Activated T-helper 9 cell treated with anti-CD3 and anti-CD28 coated beads, Interleukin-2, amount 50 U/mL, for 16 hours (primary cell): ENCODE measurements around the gene C10orf143.
"Not testable (repeated sequence)": the region's sequence is repeated elsewhere in the genome, so short reads cannot be mapped to it uniquely, and the experiment has no call there.

ENCODE experiments used
- DNase-seq: peaks from one replicate; pipeline ENCODE4 v3.0.0-alpha.2; 2020; ENCODE audit warnings: low read depth

Gene C10orf143

DNA sequence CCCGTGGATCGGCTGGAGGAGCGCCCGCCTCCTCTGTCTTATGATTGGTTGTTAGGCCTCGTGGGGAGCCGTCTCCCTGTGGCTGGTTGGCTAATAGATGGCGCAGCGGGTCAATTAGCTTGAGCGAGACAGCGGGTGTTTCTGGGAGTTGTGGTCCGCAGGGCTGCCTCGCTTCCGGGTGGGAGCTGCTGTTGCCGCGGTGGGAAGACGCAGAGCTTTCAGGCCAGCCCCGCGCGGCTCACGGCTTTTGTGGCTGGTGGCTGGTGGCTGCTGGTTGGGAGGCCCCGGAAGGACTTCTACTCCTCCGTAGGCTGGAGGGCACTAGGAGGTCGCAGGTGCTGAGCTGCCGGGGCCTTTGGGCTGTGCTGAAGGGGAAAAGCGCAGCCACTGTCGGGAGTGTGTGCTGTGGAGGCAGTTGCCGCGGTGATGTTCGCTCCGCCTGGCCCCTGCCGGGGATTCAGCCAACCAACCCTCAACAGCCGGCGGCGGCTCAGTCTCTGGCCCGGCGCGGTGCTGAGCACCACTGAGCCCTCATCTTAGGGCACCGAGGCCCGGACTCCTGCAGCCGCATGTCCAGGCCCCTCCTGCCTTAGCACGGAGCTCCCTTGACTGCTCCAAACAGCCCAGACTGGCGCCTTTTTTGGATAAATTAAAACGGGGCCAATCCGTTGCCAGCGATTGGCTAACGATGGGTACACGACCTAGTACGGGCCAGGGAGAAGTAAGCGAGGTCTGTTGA, 652 bp upstream of the C10orf143 start:
- DNase-seq = peak; percentile 90

DNA sequence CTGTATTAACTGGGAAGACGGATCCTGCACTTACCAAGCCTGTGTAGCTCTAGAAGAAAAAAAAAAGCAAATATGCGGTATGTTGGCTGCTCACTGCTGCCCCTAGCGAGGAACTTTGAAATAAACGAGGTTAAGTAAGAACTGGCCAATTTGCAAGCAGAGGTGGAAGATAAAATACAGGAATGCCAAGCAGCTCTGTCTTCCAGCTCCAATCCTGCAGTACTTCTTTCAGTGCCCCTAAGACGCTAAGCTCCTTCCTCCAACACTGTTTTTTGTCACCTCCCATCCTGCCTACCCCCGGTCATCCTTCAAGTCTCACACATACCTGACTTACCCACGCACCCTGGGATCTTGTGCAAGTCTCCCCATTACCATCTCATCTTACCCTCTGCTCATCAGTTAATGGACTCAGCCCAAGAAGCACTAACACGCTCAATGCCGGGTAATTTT, 809 bp downstream of the C10orf143 start:
- DNase-seq = peak; percentile 49

DNA sequence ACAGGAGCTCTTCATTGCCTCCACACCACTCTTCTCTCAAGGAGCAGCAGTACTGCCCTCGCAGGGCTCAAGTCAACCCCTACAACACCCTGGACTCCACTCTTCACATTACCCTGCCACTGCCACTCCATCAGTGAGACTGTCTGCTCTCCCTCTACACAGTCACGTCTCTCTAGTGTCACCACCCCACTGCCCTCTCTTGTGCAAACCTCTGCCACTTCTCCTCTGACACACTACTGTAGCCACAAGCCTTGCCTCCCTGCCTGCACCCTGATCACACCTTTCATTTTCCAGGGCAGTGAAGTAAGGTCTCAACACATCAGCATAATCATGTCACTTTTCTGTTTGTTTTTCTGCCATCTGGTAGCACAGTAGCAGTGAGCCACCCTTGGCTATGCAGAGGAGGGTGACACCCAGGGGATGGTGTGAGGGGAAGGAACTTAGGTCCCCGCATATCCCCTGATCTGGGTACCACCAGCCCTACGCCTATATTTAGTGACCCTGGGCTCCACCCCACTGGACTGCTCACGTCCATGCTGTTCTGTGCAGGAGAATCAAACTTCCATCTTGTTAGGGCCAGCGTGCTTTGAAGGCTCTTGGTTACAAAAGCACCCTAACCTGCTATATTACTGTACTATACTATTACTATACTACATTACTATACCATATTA, 1.6 kb downstream of the C10orf143 start:
- no peak for DNase-seq

DNA sequence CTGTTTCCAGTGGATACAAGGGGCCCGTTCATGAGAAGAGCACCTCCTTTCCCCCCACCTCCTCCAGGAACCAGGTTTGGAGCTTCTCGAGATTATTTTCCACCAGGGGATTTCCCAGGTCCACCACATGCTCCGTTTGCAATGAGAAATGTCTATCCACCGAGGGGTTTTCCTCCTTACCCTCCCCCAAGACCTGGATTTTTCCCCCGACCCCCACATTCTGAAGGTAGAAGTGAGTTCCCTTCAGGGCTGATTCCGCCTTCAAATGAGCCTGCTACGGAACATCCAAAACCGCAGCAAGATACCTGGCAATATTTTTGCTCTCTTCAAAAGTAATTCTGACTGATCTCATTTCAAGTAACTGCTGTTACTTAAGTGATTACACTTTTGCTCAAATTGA, 2.5 kb downstream of the C10orf143 start:
- DNase-seq = not testable (repeated sequence)

DNA sequence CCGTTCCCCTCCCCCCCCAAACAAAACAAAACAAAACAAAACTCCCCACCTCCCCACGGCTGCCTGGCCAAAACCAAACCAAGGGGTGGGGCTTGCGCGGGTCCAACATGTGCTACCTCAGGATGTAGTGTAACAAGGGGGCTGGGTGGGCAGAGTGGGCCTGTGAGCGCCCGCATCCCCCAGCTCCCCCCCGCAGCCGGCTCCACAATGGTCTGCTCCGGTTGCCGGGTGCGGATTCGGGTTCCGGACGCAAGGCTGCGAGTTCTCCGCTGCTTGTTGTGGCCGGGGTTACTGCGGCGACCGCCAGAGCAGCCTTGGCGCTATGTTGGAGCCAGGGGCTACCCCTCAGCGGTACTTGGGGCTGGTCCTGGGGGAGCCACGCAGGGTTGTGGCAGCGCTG, 4.9 kb downstream of the C10orf143 start:
- no peak for DNase-seq

DNA sequence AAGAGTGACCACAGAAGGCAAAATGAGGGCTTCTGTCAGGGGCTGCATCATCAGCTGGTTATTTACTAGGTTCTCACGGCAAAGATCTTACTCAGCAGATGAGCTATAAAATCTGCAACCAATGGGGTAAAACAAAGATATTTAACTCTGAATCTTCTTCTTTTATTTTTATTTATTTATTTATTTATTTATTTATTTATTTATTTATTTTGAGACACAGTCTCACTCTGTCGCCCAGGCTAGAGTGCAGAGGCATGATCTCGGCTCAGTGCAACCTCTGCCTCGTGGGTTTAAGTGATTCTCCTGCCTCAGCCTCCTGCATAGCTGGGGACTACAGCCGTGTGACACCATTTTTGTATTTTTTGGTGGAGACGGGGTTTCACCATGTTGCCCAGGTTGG, 11.3 kb downstream of the C10orf143 start:
- DNase-seq = no peak

DNA sequence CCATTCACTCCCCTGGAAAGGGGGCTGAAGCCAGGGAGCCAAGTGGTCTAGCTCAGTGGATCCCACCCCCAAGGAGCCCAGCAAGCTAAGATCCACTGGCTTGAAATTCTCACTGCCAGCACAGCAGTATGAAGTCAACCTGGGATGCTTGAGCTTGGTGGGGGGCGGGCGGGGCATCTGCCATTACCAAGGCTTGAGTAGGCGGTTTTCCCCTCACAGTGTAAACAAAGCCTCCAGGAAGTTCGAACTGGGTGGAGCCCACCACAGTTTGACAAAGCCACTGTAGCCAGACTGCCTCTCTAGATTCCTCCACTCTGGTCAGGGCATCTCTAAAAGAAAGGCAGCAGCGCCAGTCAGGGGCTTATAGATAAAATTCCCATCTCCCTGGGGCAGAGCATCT, 20.1 kb downstream of the C10orf143 start:
- not testable (repeated sequence) for DNase-seq

DNA sequence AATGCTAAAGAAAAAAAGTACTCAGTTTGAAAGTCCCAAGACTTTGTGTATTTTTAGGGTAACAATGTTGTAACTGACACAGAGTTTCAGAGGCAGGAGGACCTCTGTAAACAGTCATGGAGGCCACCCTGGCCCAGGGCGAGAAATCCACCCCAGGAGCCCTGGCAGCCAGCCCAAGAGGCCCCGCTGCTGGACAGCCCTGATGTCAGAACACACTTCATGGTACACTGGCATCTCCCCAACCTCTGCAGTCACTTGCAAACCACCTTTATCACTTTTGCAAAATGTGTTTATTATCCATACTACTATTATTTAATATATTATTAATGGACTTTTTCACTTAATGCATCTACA, 30.2 kb downstream of the C10orf143 start:
- DNase-seq = no peak

DNA sequence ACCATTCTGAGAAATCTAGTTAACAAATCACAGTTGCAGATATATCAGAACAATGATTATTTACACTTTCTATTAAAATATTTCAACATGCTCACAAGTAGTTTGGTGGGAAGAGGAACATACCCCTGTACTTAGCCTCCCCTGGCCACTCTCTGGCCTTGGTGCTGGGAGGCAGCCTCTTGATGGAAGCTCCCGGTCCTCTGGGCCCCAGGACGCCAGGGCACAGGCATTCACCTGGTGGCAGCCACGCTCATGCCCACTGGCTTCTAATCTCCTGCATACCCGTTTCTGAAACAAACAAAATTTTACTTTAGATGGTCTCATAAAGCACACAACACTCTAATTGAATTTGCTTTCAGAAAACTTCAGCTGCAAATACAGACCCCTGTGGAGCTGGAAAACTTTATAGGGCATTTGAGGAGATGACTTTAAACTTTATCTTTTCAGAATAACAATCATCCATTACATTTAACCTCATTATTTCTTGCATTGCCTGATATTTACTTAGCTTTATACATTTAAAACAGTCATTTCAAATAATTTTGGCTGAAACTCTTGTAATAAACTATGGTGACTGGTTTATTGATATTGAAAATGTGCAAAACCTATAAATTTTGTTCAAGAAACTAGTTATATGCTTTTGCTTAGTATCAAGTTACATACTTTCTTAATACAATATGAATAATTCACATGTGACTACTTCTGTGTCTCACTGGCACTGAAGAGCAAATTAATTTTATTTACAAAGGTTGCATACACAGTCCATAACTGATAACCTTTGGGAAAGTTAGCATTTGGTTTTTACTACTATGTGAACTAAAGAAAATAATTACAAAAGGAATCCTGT, 30.8 kb downstream of the C10orf143 start:
- DNase-seq = no peak

DNA sequence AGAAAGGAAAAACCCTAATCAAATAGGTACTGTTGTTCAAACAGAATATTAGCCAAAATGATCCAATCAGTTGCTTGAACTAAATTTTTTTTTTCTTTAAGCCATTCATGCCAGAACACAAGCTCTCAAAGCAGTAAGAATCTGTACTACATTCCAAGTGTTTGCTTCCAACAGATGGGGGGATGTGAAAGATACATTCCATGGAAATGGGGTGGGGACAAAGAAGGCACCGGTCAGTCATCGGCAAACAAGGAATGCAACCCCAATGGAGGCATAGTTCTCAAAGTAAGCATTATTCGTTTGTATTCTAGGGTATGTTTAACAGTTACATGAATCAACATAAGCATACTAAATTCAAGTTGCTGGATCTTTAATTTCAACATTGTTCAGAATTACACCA, 32.5 kb downstream of the C10orf143 start:
- no peak for DNase-seq

DNA sequence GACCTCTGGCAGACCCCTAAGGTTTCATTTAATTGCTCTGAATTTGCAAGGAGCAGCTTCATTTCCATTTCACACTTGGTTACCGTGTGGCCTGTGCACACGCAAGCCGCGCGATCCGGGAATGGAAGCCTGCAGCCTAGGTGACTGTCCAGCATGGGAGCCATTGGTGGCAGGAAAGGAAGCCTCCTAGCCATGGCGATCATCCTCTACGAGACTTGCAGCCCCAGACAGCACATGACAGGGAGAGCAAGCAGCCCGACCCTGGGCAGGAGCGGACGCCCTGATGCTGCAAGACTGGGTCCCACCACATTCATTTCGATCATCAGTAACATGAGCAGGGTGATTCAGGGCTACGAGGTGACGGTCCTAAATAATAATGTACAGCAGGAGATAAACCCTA, 33.9 kb downstream of the C10orf143 start:
- no peak for DNase-seq

DNA sequence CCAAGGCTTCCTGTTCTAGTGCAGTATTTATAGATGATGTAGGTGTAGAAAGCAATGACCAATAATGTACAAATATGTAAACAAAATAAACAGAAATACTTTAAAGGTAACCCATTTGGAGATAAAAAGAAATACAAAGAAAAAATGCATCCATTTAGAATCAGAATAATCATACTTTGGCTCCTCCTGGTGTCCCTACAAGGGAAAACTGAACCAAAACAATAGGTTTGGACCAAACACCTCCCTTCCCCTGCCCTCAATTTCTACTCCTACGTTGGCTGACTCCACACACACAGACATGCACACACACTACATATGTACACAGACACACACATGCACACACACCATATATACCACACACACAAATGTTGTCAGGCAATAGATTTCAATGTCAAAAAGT, 36.0 kb downstream of the C10orf143 start:
- no peak for DNase-seq

DNA sequence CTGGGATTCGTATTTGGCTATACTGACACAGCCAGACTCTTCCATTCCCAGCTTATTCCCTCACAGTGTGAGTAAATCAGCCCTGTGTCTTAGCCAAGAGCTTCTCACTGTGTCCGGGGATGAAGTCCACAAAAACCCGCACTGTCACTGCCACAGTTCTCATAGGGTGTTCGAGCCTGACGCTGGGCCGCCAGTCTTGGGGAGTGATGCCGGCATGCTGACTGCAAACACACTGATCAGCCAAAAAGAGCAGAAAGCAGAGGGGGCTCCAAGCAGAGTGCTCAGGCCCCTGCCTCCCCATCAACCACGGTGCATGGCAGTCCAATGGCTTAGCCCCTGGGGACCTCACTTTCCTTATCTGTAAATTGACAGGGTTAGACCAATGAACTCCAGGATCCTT, 36.7 kb downstream of the C10orf143 start:
- no peak for DNase-seq

DNA sequence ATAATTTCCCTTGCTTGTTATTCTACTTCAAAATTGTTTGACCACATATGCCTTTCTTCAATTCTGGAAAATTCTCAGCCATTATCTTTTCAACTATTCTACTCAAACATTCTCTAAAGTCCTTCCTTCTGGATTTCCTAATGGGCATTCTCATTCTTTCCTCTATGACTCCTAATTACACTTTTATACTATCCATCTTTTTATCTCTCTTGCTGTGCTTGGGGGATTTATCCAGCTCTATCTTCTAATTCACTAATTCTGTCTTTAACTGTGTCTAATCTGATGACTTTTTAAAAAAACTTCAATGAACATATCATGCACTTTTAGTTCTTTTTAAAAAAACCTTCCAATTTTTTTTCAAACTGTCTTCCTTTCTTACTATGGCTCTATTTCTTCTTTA, 38.4 kb downstream of the C10orf143 start:
- DNase-seq = no peak

DNA sequence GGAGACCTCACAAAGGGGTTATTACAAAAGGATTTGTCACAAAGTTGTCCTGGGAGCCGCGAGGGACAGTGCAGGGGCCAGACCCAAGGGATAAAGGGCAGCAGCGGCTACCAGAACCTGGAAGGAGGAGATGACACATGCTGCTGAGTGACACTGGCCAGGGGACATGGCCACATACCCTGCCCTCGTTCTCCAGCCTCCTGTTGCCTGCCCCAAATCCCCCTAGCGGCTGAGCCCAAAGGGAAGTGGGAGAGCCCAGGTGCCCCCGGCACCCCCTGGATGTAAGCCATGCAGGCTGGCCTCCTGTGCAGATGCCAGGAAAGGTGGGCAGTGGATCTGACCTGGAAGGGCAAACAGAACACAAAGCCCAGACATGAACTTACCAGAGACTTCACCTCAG, 42.7 kb downstream of the C10orf143 start:
- no peak for DNase-seq

DNA sequence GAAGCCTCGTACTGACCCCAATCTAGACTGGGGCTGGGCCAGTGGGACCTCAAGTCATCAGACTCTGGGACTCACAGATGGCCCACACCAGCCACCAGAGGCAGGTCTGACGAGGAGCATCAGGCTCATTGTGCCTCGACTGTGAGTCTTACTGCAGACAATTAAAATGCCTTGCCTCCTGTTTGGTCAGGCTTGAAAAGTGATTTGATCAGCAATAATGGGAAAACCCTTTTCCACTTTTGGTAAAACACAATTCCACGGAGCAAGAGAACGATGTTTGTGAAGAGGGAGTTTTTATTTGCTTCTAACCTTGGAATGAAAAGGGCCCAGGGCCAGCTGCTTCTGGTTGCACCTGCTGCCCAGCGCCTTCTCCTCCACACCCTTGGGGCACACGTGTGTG, 43.9 kb downstream of the C10orf143 start:
- DNase-seq = no peak

DNA sequence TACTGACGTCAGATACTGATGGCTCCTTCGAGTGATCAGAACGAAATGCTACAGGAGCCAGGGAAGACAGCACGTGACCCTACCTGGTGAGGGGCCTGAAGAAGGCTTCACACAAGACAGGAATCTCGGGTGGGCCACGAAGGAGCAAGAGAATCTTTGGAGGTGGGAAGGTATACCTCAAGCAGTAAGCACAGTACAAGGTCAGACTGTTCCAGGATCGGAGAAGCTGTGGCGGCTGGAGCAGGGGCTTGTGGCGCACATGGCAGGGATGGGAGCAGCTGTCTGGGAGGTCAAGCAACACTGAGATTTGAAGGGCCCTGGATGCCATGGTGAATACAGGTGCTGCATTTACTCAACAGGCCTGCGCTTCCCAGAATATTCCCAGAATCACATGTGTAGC, 45.4 kb downstream of the C10orf143 start:
- DNase-seq = no peak

DNA sequence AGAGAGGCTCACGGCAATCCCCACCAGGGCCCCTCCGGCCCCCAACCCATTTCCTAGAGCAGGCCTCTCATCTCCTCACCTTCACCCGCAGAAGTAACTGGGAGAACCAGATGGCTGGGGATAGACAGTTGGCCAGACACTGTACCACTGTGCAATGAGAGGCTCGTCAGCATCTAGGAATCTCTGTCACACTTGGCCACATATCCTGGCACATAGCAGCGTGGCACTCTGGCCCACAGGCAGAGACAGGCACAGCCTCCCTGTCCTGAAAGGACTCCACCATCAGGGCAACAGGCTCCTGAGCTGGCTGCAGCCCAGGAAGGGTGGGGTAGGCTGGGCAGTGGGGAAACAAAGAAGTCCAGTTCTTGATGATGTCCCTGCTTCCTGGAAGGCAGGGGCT, 45.8 kb downstream of the C10orf143 start:
- no peak for DNase-seq

DNA sequence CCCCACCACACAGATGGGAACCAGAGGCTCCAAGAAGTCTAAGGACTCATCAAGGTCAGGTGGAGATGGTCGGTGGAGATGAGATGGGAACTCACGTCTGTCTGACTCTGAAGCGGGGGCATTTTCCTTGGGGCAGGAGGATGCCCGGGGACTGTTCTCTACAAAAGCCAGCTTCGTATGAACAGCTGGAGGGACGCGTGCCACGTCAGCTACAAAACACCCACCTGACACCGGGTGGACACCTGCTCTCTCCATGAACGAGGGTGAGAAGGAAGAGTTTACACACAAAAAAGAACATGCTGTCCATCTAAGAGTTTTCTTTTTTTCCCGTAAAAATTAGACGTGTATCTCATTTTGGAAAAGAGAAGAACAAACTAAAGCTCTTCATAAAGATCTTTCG, 47.7 kb downstream of the C10orf143 start:
- no peak for DNase-seq

DNA sequence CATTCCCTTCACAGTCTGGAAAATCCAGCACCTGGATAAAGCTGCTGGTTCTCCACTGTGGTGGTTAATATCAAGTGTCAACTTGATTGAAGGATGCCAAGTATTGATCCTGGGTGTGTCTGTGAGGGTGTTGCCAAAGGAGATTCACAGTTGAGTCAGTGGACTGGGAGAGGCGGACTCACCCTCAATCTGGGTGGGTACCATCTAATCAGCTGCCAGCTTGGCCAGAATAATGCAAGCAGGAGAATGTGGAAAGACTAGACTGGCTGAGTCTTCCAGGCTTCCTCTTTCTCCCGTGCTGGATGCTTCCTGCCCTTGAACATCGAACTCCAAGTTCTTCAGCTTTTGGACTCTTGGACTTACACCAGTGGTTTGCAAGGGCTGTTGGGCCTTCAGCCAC, 48.4 kb downstream of the C10orf143 start:
- DNase-seq = no peak

DNA sequence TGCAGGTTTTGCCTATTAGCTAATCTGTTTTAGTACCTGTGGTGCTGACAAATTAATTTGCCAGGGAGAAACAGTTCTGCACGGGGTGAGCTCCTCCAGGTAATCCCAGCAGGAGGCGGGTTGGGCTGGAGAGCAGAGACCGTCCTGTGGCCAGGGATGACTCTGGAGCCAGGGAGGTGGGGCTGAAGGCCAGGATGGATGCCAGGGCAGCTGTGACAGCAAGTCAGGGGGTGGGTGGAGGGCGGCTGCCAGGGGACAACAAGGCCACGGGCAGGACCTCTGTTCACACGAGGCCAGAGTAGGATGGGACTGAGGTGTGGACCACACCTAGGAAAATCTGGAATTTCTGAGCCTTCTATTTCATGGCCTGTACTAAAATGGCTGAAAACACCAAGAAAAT, 48.9 kb downstream of the C10orf143 start:
- DNase-seq = no peak

DNA sequence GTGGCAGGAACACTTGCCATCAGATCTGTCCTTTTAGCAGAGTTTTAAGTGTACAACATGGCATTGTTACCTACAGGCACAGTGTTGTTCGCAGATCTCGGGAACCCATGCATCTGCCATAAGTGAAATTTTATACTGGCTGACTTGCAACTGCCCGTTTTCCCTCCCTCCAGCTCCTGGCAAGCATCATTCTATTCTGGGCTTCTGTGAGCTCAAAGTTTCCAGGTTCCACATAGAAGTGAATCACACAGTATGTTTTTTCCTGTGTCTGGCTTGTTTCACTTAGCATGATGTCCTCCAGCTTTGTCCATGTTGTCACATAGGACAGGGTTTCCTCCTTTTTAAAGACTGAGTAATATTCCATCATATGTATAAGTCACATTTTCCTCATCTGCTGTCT, 56.6 kb downstream of the C10orf143 start:
- no peak for DNase-seq

DNA sequence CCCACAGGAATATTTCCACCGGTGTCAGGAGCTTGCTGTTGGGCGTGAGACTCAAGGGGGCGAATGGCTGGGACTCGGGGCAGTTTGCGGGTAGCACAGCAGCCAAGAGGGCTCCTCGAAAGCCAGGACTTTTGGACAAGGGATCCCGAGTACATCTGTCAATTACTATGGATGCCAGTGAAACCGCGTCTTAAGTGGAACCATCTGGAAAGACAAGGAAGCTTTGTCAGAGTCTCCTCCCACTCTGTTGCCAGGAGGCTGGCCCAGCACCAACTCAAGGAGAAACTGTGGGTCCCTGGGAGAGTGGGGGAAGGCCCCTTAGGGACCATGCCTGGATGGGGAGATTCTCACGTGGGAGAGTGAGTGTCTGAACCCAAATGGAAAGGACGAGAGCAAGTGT, 57.1 kb downstream of the C10orf143 start:
- DNase-seq = no peak
